ENCODE data around the gene TXNDC11.

Gene TXNDC11

GRCh38 chr16:11750056-11750455 is 7.4 kb upstream of the TXNDC11 start:
- DNase-seq (ENCODE audit: low spot score) = no peak

- no peak for DNase-seq (ENCODE audit: low spot score)
Observed at GRCh38 chr16:11748404-11749254, 6.0 kb upstream of the TXNDC11 start.

GRCh38 chr16:11747949-11748403 is 5.3 kb upstream of the TXNDC11 start:
- DNase-seq (ENCODE audit: low spot score) = no peak

GRCh38 chr16:11744075-11744470 is 1.4 kb upstream of the TXNDC11 start:
- no peak for DNase-seq (ENCODE audit: low spot score)

GRCh38 chr16:11743308-11744074 is 834 bp upstream of the TXNDC11 start:
- DNase-seq (ENCODE audit: low spot score) = no peak

GRCh38 chr16:11742093-11742535 is 543 bp downstream of the TXNDC11 start:
- peak; percentile 72 for DNase-seq (ENCODE audit: low spot score)

GRCh38 chr16:11740567-11740966 is 2.1 kb downstream of the TXNDC11 start:
- no peak for DNase-seq (ENCODE audit: low spot score)

- DNase-seq (ENCODE audit: low spot score) = no peak
Observed at GRCh38 chr16:11738742-11739544, 3.7 kb downstream of the TXNDC11 start.

GRCh38 chr16:11737713-11738112 is 4.9 kb downstream of the TXNDC11 start:
- no peak for DNase-seq (ENCODE audit: low spot score)

- no peak for DNase-seq (ENCODE audit: low spot score)
Observed at GRCh38 chr16:11736903-11737302, 5.8 kb downstream of the TXNDC11 start.

GRCh38 chr16:11735787-11736186 is 6.9 kb downstream of the TXNDC11 start:
- DNase-seq (ENCODE audit: low spot score) = no peak

GRCh38 chr16:11734653-11735043 is 8.0 kb downstream of the TXNDC11 start:
- DNase-seq (ENCODE audit: low spot score) = no peak

- no peak for DNase-seq (ENCODE audit: low spot score)
Observed at GRCh38 chr16:11734025-11734652, 8.5 kb downstream of the TXNDC11 start.

- no peak for DNase-seq (ENCODE audit: low spot score)
Observed at GRCh38 chr16:11731222-11731621, 11.4 kb downstream of the TXNDC11 start.

GRCh38 chr16:11729787-11730186 is 12.9 kb downstream of the TXNDC11 start:
- DNase-seq (ENCODE audit: low spot score) = no peak

- DNase-seq (ENCODE audit: low spot score) = no peak
Observed at GRCh38 chr16:11727796-11728543, 14.7 kb downstream of the TXNDC11 start.

- DNase-seq (ENCODE audit: low spot score) = no peak
Observed at GRCh38 chr16:11726008-11726407, 16.6 kb downstream of the TXNDC11 start.

- DNase-seq (ENCODE audit: low spot score) = no peak
Observed at GRCh38 chr16:11725457-11725856, 17.2 kb downstream of the TXNDC11 start.

- no peak for DNase-seq (ENCODE audit: low spot score)
Observed at GRCh38 chr16:11722468-11722808, 20.2 kb downstream of the TXNDC11 start.

- no peak for DNase-seq (ENCODE audit: low spot score)
Observed at GRCh38 chr16:11721781-11722467, 20.7 kb downstream of the TXNDC11 start.

GRCh38 chr16:11719762-11720161 is 22.9 kb downstream of the TXNDC11 start:
- DNase-seq (ENCODE audit: low spot score) = no peak
